GM18951 (cell line): ENCODE results near the gene IGF2BP2.
"Not testable (repeated sequence)": the region's sequence is repeated elsewhere in the genome, so short reads cannot be mapped to it uniquely, and the experiment has no call there.

Experiments
- POLR2A ChIP-seq: IDR thresholded peaks from 4 replicates; pipeline ENCODE4 v1.6.1; 2011; ENCODE audit warnings: mild to moderate bottlenecking; ENCODE audit not compliant: insufficient read length, insufficient read depth; ENCODE audit errors: extremely low read depth
- in situ Hi-C: fragments of 300-500 bp; cut with MboI; formaldehyde crosslinking; loops from one replicate; pipeline ENCODE4 v1.12.0; 2022; ENCODE audit warnings: low sequenced_read_pairs, mixed read lengths, inconsistent platforms; ENCODE audit not compliant: unreplicated experiment

The IGF2BP2 gene

DNA sequence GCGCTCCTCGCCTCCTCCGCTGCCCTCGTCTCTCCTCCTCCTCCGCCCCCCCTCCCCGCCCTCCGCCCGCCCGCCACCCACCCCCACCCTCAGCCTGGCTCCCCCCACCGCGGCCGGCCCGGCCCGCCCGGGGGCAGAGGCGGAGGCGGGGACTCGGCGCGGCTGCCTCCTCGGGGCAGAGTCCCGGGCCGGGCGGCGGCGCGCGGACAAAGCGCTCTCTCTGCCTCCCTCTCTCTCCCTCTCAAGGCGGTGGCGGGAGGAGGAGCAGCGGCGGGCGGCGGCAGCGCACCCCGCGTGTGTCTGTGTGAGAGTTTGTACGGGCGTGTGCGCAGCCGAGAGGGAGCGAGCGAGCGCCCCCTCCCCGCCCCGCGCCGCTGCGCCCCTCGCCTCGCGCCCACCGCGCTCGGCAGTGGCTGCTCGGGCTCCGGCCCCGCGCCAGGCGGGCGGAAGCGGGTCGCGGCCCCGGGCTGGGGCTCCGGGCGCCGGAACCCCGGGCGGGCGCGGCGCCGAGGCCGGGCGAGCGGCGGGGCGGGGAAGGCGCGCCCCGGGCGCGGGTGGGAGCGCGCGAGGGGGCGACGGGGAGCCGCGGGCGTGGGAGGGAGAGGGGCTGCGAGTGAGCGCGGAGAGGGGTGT is at the start of gene IGF2BP2:
Gene IGF2BP2, minus strand, starts transcription at position 37 of the 633 bp plus-strand sequence. CDS start 82 bp downstream, outside the sequence.
- in situ Hi-C loops = no loop called here
- TF ChIP-seq POLR2A = no peak

DNA sequence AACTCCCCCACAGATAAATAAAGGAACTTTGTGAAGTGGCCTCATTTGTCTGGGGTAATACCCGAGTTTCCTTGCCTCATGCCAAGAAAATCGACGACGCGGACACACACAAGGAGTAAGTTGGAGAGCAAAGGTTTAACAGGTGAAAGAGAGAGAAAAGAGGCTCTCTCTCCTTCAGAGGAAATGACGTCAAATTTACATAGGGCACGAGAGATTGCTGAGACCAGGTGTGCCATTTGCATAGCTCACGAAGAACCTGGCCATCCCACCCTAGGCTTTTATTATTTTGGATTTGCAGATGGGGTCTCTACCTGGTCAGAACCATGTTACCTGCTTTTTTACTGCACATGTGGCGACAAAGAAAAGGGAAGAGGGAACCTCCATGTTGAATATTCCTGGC is 49.3 kb upstream of the IGF2BP2 start:
- TF ChIP-seq POLR2A = no peak
- in situ Hi-C loops = no loop called here

DNA sequence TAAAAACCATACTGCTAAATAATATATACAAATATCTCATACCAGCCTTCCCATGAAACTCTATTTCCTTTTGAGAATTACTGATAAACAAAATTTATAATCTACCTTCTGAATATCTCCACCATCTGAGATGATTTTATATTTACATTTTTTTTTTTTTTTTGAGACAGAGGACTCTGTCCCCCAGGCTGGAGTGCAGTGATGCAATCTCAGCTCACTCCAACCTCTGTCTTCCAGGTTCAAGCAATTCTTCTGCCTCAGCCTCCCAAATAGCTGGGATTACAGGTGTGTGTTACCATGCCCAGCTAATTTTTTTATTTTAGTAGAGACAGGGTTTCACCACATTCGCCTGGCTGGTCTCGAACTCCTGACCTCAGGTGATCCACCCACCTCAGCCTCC is 42.8 kb upstream of the IGF2BP2 start:
- no peak for TF ChIP-seq POLR2A
- in situ Hi-C loops = no loop called here

DNA sequence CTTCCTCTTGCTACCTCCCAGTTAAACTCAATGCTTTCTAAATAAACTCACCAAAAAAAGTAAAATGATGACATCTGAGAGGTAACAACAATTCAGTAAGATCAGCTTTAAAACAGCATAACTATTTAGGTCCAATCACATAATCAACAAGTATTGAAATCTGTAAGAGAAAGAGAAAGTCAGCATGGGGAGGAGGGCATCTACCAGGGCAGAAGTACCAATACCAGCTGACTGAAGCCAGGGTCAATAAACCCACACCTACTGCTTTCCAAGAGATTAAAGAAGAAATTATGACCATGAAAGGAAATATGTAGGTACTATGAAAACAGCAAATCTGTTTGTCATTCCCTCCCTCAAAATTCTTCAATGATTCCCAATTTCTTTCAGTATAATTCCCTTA is 42.2 kb upstream of the IGF2BP2 start:
- no peak for TF ChIP-seq POLR2A
- in situ Hi-C loops = no loop called here

DNA sequence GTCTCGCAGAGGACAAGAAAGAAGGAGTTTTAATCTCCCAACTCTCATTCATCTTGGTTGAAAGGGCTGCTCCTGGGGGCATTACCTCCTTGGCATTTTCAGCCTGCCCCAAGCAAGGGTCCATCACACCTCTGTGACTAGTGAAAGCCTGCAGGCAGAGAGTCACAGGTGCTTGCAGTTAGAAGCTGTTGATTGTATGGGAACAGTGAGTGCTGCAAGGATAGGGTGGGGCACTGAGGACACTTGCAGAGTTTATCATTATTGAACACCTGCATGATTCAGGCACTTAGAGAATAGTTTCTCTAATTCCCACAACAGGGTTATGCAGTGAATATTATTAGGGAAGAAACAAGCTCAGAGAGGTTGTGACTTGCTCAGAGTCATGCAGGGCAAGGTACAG is 41.7 kb upstream of the IGF2BP2 start:
- no peak for TF ChIP-seq POLR2A
- in situ Hi-C loops = no loop called here

DNA sequence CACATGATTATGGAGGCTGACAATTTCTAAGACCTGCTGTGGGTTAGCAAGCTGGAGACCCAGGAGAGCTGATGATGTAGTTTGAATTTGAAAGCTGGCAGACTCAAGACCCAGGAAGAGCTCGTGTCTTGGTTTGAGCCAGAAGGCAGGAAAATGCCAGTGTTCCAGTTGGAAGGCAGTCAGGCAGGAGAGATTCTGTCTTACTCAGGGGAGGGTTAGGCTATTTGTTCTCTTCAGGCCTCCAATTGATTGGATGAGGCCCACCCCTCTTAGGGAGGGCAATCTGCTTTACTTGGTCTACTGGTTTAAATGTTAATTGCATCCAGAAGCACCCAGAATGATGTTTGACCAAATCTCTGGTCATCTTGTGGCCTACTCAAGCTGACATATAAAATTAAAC is 40.4 kb upstream of the IGF2BP2 start:
- in situ Hi-C loops = no loop called here
- no peak for TF ChIP-seq POLR2A

DNA sequence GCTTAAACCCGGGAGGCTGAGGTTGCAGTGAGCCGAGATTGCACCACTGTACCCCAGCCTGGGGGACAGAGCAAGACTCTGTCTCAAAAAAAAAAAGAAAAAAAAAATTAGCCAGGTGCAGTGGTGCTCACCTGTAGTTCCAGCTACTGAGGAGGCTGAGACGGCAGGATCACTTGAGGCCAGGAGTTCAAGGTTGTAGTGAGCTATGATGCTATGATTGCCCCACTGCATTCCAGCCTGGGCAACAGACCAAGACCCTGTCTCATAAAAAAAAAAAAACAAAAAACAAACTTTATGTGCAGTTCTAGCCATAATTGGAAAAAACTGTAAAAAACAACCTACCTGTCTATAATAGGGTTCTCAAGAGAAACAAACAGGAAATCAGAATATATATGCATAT is 39.9 kb upstream of the IGF2BP2 start:
- no peak for TF ChIP-seq POLR2A
- in situ Hi-C loops = no loop called here

DNA sequence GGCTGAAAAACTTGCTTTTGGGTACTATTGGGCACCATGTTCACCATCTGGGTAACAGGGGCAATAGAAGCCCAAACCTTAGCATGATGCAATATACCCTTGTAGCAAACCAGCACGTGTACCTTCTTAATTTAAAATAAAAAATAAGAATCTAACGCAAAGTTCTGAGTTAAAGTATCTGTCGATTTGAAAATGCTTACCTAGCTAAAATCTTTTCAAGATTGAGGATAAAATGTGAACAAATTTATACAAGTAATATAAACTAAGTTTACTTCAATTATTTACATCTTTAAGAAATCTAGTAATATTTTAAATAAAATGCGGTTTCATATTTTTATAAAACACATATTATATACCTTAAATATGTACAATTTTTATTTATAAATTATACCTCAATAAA is 38.1 kb upstream of the IGF2BP2 start:
- in situ Hi-C loops = no loop called here
- no peak for TF ChIP-seq POLR2A

DNA sequence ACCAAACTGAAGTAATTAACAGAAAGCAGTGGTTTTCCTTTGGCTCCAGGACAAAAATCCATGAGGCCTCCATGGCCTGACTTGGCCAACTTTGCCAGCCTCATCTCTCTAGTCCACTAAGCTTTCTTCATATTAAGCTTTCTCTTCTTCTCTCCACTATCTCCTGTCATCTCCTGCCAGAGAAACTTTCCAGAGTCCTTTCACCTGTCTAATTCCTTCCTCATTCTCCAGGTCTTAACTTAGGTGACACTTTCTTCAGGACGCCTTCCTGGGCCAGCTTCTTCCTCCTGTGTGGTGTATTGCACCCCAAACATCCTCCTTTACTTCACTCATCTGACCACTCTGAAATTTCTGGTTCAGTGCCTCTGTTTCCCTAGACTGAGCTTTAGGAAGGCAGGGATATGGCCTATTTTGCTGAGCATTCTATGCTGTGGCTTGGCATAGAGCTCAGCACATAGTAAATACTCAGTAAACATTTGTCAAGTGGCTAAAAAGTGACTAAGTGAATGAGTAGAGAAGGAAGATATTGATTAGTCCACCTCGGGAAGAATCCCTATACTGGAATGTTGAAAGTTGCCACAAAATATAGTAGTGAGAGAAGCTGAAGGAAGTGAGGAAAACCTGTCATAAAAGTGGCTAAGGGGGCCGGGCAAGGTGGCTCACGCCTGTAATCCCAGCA is 34.6 kb upstream of the IGF2BP2 start:
- in situ Hi-C loops = no loop called here
- TF ChIP-seq POLR2A = no peak

DNA sequence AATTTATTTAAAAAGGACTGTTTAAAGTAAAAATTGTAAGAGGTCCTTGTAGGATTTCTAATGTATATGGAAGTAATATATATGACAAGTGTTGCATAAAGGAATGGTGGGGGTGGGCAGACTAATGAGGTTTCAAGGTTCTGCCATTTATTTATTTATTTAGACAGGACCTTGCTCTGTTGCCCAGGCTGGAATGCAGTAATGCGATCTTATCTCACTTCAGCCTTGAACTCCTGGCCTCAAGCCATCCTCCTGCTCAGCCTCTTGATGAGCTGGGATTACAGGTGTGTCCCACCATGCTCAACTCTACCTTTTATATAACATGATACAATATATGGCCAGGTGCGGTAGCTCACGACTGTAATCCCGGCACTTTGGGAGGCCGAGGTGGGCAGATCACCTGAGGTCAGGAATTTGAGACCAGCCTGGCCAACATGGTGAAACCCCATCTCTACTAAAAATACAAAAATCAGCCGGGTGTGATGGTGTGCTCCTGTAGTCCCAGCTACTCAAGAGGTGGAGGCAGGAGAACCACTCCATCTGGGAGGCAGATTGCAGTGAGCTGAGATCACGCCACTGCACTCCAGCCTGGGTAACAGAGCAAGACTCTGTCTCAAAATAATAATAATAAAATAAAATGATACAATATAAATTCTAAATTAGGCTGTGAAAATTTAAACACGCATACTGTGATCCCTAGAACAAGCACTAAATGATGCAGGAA is 33.8 kb upstream of the IGF2BP2 start:
- in situ Hi-C loops = no loop called here
- TF ChIP-seq POLR2A = no peak

DNA sequence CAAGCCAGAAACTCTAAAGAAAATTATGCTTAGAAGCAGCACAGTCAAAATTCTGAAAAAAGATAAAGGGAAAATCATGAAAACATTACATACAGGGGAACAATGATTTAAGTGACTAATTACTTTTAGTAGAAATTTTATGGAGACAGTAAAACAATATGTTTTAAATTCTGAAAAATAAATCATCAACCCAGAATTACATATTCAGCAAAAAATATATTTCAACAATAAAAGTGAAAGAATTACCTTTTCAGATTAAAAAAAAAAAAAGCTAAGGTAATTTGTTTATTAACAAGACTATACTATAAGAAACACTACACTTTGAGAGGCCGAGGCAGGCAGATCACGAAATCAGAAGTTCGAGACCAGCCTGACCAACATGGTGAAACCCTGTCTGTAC is 32.4 kb upstream of the IGF2BP2 start:
- TF ChIP-seq POLR2A = no peak
- in situ Hi-C loops = no loop called here

DNA sequence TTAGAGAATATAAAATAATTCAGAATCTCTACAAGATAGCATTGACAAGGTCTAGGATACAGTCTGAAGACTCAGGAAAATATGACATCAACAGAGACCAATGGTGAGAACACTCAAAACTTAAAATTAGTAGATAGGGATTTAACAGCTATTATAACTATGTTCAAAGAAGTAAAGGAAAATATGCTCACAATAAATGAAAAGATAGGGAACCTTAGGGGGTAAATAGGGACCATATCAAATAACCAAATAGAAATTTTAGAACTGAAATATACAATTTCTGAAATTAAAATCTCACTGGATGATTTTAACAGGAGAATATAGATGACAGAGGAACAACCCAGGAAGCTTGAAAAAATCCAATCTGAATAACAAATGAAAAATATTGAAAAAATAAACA is 31.8 kb upstream of the IGF2BP2 start:
- no peak for TF ChIP-seq POLR2A
- in situ Hi-C loops = no loop called here

DNA sequence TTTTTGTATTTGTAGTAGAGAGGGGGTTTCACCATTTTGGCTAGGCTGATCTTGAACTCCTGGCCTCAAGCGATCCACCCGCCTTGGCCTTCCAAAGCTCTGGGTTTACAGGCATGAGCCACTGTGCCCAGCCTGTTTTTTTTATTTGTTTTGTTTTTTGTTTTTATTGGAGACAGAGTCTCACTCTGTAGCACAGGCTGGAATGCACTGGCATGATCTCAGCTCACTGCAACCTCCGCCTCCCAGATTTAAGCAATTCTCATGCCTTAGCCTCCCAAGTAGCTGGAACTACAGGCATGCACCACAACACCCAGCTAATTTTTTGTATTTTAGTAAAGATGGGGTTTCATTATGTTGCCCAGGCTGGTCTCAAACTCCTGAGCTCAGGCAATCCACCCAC is 28.9 kb upstream of the IGF2BP2 start:
- in situ Hi-C loops = not testable (repeated sequence)

DNA sequence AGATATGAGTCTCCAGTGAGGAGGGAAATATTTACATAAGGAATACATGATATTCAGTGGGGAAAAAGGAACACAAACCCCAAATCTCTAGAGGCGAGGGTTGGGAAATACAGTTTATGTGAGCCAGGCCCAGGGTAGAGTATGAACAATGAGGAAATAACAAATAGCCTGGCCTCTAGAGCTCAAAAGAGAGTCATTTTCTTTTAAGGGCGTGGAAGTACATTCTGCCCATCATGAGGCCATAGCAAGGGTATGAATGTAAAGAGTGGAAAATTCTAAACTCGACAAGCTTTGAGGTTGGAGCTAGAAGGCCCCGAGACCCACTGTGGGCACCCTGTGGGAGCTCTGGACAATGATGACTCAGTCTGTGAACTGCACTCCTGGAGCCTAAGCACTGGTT is 27.8 kb upstream of the IGF2BP2 start:
- in situ Hi-C loops = no loop called here
- no peak for TF ChIP-seq POLR2A

DNA sequence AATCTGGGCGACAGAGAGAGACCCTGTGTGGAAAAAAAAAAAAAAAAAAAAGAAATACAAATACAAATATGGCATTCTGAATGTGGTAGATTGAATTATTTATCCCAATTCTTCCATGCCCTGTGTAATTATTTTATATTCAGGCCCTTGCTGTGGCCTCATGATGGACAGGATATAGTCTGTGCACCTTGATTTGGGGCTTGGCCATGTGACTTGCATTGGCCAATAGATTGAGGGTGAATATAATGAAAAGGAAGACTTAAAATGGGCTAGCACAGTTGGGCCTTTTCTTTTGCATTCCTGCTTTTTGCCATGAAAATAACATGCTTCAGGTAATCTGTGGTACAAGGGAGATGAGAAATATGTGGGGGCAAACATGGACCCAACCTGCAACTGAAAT is 27.1 kb upstream of the IGF2BP2 start:
- in situ Hi-C loops = no loop called here
- TF ChIP-seq POLR2A = no peak
